Smooth muscle cell (in vitro differentiated cells): ENCODE data around the gene NUMB. TPM values are rescaled to one million over a fixed set of nuclear protein-coding genes. Genes with fewer than 3 reads are reported as not detected.

Experiments
- DNase-seq: peaks from one replicate; lab custom pipeline; 2025; ENCODE audit not compliant: unreplicated experiment; lab: John Stamatoyannopoulos, UW
- H2AFZ ChIP-seq: fragments of 200-600 bp; sonication (generic); 2 replicates; pipeline ENCODE4 v1.6.0; 2016; ENCODE audit warnings: antibody characterized with exemption, low read depth, mild to moderate bottlenecking
- H3F3A ChIP-seq: fragments of 200-600 bp; sonication (generic); 2 replicates; pipeline ENCODE4 v1.6.0; 2017; ENCODE audit warnings: antibody characterized with exemption, low read depth
- H3K27ac ChIP-seq: fragments of 200-600 bp; sonication (generic); 2 replicates; pipeline ENCODE4 v1.5.1; 2016; ENCODE audit warnings: low read depth, mild to moderate bottlenecking
- H3K27me3 ChIP-seq: fragments of 200-600 bp; sonication (generic); 2 replicates; pipeline ENCODE4 v1.6.1; 2016; ENCODE audit warnings: low read depth, mild to moderate bottlenecking
- H3K36me3 ChIP-seq: fragments of 200-600 bp; sonication (generic); 2 replicates; pipeline ENCODE4 v1.5.1; 2016; ENCODE audit warnings: low read depth
- H3K4me1 ChIP-seq: fragments of 200-600 bp; sonication (generic); 2 replicates; pipeline ENCODE4 v1.5.1; 2016; ENCODE audit warnings: low read depth
- H3K4me2 ChIP-seq: fragments of 200-600 bp; sonication (generic); 2 replicates; pipeline ENCODE4 v1.6.0; 2016; ENCODE audit warnings: mild to moderate bottlenecking
- H3K4me3 ChIP-seq: fragments of 200-600 bp; sonication (generic); 2 replicates; pipeline ENCODE4 v1.5.1; 2016; ENCODE audit warnings: mild to moderate bottlenecking
- H3K79me2 ChIP-seq: fragments of 200-600 bp; sonication (generic); 2 replicates; pipeline ENCODE4 v1.6.0; 2016; ENCODE audit warnings: low read depth, mild to moderate bottlenecking
- H3K9ac ChIP-seq: fragments of 200-600 bp; sonication (generic); 2 replicates; pipeline ENCODE4 v1.6.0; 2016; ENCODE audit warnings: low read depth
- H3K9me3 ChIP-seq: fragments of 200-600 bp; sonication (generic); replicated peaks from 2 replicates; pipeline ENCODE4 v1.5.1; 2016; ENCODE audit warnings: low read depth
- H4K20me1 ChIP-seq: fragments of 200-600 bp; sonication (generic); 2 replicates; pipeline ENCODE4 v1.6.0; 2016; ENCODE audit warnings: low read depth
- CTCF ChIP-seq: fragments of 200-600 bp; sonication (generic); IDR thresholded peaks from 2 replicates; pipeline ENCODE4 v1.5.1; 2017; ENCODE audit warnings: borderline replicate concordance, mild to moderate bottlenecking, antibody characterized with exemption; ENCODE audit not compliant: insufficient read depth, poor library complexity, severe bottlenecking
- WGBS: methylation state at CpG from one replicate; pipeline ENCODE4 v1.1.7; 2016; ENCODE audit warnings: low lambda C conversion rate; 5-methylcytosine and 5-hydroxymethylcytosine counted together
- polyA plus RNA-seq: library from polyadenylated mRNA; unstranded; fragments of >200 nt; fragmentation: Nextera tagmentation; extraction: Ambion mirVana; gene quantifications from 2 replicates; pipeline ENCODE4 v1.2.1, GENCODE V29; 2016
- total RNA-seq: library from RNA; depleted of rRNA; stranded (reverse); fragments of >200 nt; gene quantifications from 2 replicates; pipeline ENCODE4 v1.2.3, GENCODE V29; 2014

NUMB gene
- total and polyA plus RNA-seq, 2 experiments from 2014 or later, result 34.5 to 57.4 TPM

DNA sequence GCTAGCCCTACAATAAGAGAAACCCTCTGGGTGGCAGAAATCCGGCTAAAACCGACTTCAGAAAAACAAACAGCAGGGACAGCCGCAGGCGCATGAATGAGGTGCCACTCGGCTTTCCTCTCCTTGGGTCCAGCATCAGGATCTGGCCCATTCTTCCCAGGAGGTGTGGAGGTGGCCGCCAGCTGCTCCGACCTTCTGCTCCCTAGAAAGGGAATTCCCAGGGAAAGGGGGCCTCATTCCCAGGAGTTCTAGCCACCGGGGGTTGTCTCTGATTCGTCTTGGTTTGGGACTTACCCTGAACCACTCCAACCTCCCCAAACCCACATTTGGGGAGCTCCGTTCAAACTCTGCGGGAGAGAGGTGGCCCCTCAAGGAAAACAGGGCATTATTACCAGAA lies 208.0 kb downstream of the NUMB start:
- no peaks in the 10 kb centered on the region for H3F3A ChIP-seq
- no peak for DNase-seq
- no peak overlapping the region for H3K4me2 ChIP-seq
- 94% methylated on average over 11 of the region's 11 CpGs for WGBS
- H3K27ac ChIP-seq, result no peak overlapping the region
- no peak overlapping the region for H3K4me3 ChIP-seq
- no peak overlapping the region for H2AFZ ChIP-seq
- H3K9me3 ChIP-seq, result no peaks in the 10 kb centered on the region
- no peaks in the 10 kb centered on the region for H3K36me3 ChIP-seq
- H3K79me2 ChIP-seq, result no peaks in the 10 kb centered on the region
- H4K20me1 ChIP-seq, result no peaks in the 10 kb centered on the region
- no peaks in the 10 kb centered on the region for H3K4me1 ChIP-seq
- no peak for TF ChIP-seq CTCF
- H3K27me3 ChIP-seq, result no peaks in the 10 kb centered on the region
- H3K9ac ChIP-seq, result no peak overlapping the region

DNA sequence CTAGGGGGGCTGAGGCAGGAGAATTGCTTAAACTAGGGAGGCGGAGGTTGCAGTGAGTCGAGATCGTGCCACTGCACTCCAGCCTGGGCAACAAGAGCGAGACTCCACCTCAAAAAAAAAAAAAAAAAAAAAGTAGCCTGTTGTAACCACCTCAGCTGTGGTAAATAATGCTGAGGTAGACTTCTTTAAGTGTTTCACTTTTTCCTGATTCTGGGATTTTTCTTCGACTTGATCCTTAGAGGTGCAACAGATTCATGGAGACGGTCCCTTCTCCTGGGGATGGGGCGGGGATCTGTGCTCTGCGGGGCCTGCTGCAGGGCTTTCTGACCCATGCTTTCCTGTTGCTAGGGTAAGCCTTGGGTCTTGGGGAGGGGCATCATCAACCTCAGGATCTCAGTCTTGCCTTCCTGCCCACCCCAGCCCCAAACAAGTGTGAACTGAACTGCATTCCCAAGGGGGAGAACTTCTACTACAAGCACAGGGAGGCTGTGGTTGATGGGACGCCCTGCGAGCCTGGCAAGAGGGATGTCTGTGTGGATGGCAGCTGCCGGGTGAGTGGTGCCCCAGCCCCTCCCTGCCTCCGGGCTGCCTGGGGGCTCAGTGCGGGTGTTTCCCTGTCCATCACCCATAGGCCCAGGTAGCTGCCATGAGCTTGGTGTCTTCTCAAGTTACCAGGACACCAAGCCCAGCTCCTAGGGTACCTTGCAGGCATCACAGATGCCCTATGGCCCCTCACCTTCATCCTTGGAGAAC lies 208.6 kb downstream of the NUMB start:
- no peaks in the 10 kb centered on the region for H3K27me3 ChIP-seq

DNA sequence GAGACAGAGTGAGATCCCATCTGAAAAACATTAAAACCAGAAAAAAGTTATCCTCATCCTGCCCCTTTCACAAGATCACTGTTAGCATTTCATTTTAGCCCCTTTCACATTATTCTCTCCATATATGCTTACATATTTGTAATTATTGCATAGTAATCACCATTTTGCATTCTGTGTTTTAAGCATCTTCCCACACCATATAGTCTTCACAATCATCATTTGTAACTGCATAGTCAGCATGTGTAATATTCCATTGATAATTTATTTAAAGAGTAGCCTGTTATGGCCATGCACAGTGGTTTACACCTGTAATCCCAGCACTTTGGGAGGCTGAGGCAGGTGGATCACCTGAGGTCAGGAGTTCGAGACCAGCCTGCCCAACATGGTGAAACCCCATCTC lies 209.2 kb downstream of the NUMB start:
- Histone ChIP-seq H3K9me3 (no peaks in the 10 kb centered on the region), H3K79me2 (no peaks in the 10 kb centered on the region), H2AFZ (no peak overlapping the region), H3K4me2 (no peak overlapping the region), H3K27ac (no peak overlapping the region), H3K4me3 (no peak overlapping the region), H4K20me1 (no peaks in the 10 kb centered on the region), H3F3A (no peaks in the 10 kb centered on the region), H3K36me3 (no peaks in the 10 kb centered on the region), H3K9ac (no peak overlapping the region), H3K4me1 (no peaks in the 10 kb centered on the region), H3K27me3 (no peaks in the 10 kb centered on the region)
- no peak for DNase-seq
- no peak for TF ChIP-seq CTCF
- 95% methylated on average over 1 of the region's 1 CpG for WGBS

More for the DNA sequence above, 208.6 kb downstream of the NUMB start:
- Histone ChIP-seq H3K4me3 (no peak overlapping the region), H3K27ac (no peak overlapping the region), H3K9me3 (no peaks in the 10 kb centered on the region), H3K79me2 (no peaks in the 10 kb centered on the region), H3K36me3 (no peaks in the 10 kb centered on the region), H3F3A (no peaks in the 10 kb centered on the region), H4K20me1 (no peaks in the 10 kb centered on the region), H3K4me1 (no peaks in the 10 kb centered on the region), H3K4me2 (no peak overlapping the region), H2AFZ (no peak overlapping the region), H3K9ac (no peak overlapping the region)
- 93% methylated on average over 12 of the region's 13 CpGs for WGBS
- no peak for TF ChIP-seq CTCF
- no peak for DNase-seq
